Loucy (cell line): ENCODE measurements around the gene BANP.

Experiments used
- CTCF ChIP-seq: fragments of 200-600 bp; sonication (generic); conservative IDR thresholded peaks from 2 replicates; pipeline ENCODE4 v1.5.1; 2014; ENCODE audit warnings: mild to moderate bottlenecking, antibody characterized with exemption, low read length
- EZH2phosphoT487 ChIP-seq: fragments of 200-600 bp; IDR thresholded peaks from 2 replicates; pipeline ENCODE4 v1.6.1; 2018; ENCODE audit warnings: antibody characterized with exemption, mild to moderate bottlenecking, moderate library complexity, borderline replicate concordance

- no peak for TF ChIP-seq CTCF
- TF ChIP-seq EZH2phosphoT487, result no peak
These were observed 64.5 kb downstream of the BANP start for GRCh38 chr16:88015806-88016140.
